Measurements from ENCODE around the gene C1QBP. TPM values are rescaled to one million over a fixed set of nuclear protein-coding genes. Genes with fewer than 3 reads are reported as not detected.

The C1QBP gene
- total RNA-seq, 1 experiment from 2014 or later: 128 TPM

- Mint-ChIP-seq H3K4me1 (ENCODE audit: low read depth, unreplicated experiment) (no peaks in the 10 kb centered on the region), H3K27me3 (ENCODE audit: unreplicated experiment) (no peaks in the 10 kb centered on the region), H3K27ac (ENCODE audit: unreplicated experiment) (no peak overlapping the region), H3K9me3 (ENCODE audit: low read depth, unreplicated experiment) (no peaks in the 10 kb centered on the region), H3K36me3 (ENCODE audit: insufficient read depth, unreplicated experiment) (peaks cover 26% of the 10 kb centered on the region), H3K4me3 (ENCODE audit: low read depth, unreplicated experiment) (no peak overlapping the region)
- TF ChIP-seq CTCF (IDR thresholded peaks at IDR 0.05; ENCODE audit: unreplicated experiment): no peak
- no peak for DNase-seq
- intact Hi-C loops (cut with micrococcal nuclease; ENCODE audit: unreplicated experiment): no loop called here
- BruUV-seq (replicated peaks): no TSS peak
- CTCF ChIA-PET: no interaction called here
These were observed 8.4 kb downstream of the C1QBP start for GRCh38 chr17:5430413-5430999.

- BruUV-seq (replicated peaks): no TSS peak
- no peak for DNase-seq
- TF ChIP-seq CTCF (IDR thresholded peaks at IDR 0.05; ENCODE audit: unreplicated experiment): no peak
- Mint-ChIP-seq H3K36me3 (ENCODE audit: insufficient read depth, unreplicated experiment) (peaks cover 24% of the 10 kb centered on the region), H3K27ac (ENCODE audit: unreplicated experiment) (no peak overlapping the region), H3K4me1 (ENCODE audit: low read depth, unreplicated experiment) (no peaks in the 10 kb centered on the region), H3K9me3 (ENCODE audit: low read depth, unreplicated experiment) (no peaks in the 10 kb centered on the region), H3K4me3 (ENCODE audit: low read depth, unreplicated experiment) (no peak overlapping the region), H3K27me3 (ENCODE audit: unreplicated experiment) (no peaks in the 10 kb centered on the region)
- intact Hi-C loops (cut with micrococcal nuclease; ENCODE audit: unreplicated experiment): no loop called here
- CTCF ChIA-PET: no interaction called here
These were observed 9.6 kb downstream of the C1QBP start for GRCh38 chr17:5429191-5429887.

GRCh38 chr17:5425826-5426225 is 13.1 kb downstream of the C1QBP start:
- DNase-seq: no peak
- H3K36me3 Mint-ChIP-seq (ENCODE audit: insufficient read depth, unreplicated experiment): peaks cover 23% of the 10 kb centered on the region
- no peak overlapping the region for H3K4me3 Mint-ChIP-seq (ENCODE audit: low read depth, unreplicated experiment)
- peaks cover 12% of the 10 kb centered on the region for H3K4me1 Mint-ChIP-seq (ENCODE audit: low read depth, unreplicated experiment)
- BruUV-seq (replicated peaks): no TSS peak
- intact Hi-C loops (cut with micrococcal nuclease; ENCODE audit: unreplicated experiment): no loop called here
- H3K27ac Mint-ChIP-seq (ENCODE audit: unreplicated experiment): no peak overlapping the region
- no peak for TF ChIP-seq CTCF (IDR thresholded peaks at IDR 0.05; ENCODE audit: unreplicated experiment)
- H3K9me3 Mint-ChIP-seq (ENCODE audit: low read depth, unreplicated experiment): no peaks in the 10 kb centered on the region
- H3K27me3 Mint-ChIP-seq (ENCODE audit: unreplicated experiment): no peaks in the 10 kb centered on the region
- CTCF ChIA-PET: no interaction called here

GRCh38 chr17:5424909-5425308 is 14.0 kb downstream of the C1QBP start:
- DNase-seq: no peak
- H3K4me3 Mint-ChIP-seq (ENCODE audit: low read depth, unreplicated experiment): no peak overlapping the region
- no peak for TF ChIP-seq CTCF (IDR thresholded peaks at IDR 0.05; ENCODE audit: unreplicated experiment)
- intact Hi-C loops (cut with micrococcal nuclease; ENCODE audit: unreplicated experiment): no loop called here
- H3K27ac Mint-ChIP-seq (ENCODE audit: unreplicated experiment): no peak overlapping the region
- H3K9me3 Mint-ChIP-seq (ENCODE audit: low read depth, unreplicated experiment): no peaks in the 10 kb centered on the region
- BruUV-seq (replicated peaks): no TSS peak
- CTCF ChIA-PET: no interaction called here
- no peaks in the 10 kb centered on the region for H3K27me3 Mint-ChIP-seq (ENCODE audit: unreplicated experiment)
- peaks cover 32% of the 10 kb centered on the region for H3K36me3 Mint-ChIP-seq (ENCODE audit: insufficient read depth, unreplicated experiment)
- peaks cover 12% of the 10 kb centered on the region for H3K4me1 Mint-ChIP-seq (ENCODE audit: low read depth, unreplicated experiment)
